Measurements from ENCODE around the gene STAT3. TPM values are rescaled to one million over a fixed set of nuclear protein-coding genes. Genes with fewer than 3 reads are reported as not detected.

STAT3 gene
- total RNA-seq = 327 TPM
- polyA plus RNA-seq (ENCODE audit: insufficient read depth, low read depth, low replicate concordance) = 55.6 TPM
- long read RNA-seq, donor 1, transcript STAT3-205 (1 exons, 1,982 nt) = major isoform, 9 of 11 reads
- long read RNA-seq, donor 1, partial matches to known transcripts = 0 of 11 reads
- long read RNA-seq, donor 1, other reads (novel, unspliced or antisense) = 0 of 11 reads
- long read RNA-seq, donor 2, full-length matches to known transcripts = 13 of 13 reads
- long read RNA-seq, donor 2, partial matches to known transcripts = 0 of 13 reads
- long read RNA-seq, donor 2, other reads (novel, unspliced or antisense) = 0 of 13 reads
- long read RNA-seq, donor 3, full-length matches to known transcripts = 34 of 34 reads
- long read RNA-seq, donor 3, partial matches to known transcripts = 0 of 34 reads
- long read RNA-seq, donor 3, other reads (novel, unspliced or antisense) = 0 of 34 reads
- long read RNA-seq, donor 4, full-length matches to known transcripts = 8 of 8 reads
- long read RNA-seq, donor 4, partial matches to known transcripts = 0 of 8 reads
- long read RNA-seq, donor 4, other reads (novel, unspliced or antisense) = 0 of 8 reads
- long read RNA-seq, donor 5, partial matches to known transcripts = 0 of 2 reads
- long read RNA-seq, donor 5, other reads (novel, unspliced or antisense) = 0 of 2 reads
- long read RNA-seq, donor 6, partial matches to known transcripts = 0 of 1 reads
- long read RNA-seq, donor 6, other reads (novel, unspliced or antisense) = 0 of 1 reads
- long read RNA-seq, donor 7, full-length matches to known transcripts = 108 of 296 reads
- long read RNA-seq, donor 7, partial matches to known transcripts = 67 of 296 reads
- long read RNA-seq, donor 7, other reads (novel, unspliced or antisense) = 121 of 296 reads
- long read RNA-seq, donor 8, full-length matches to known transcripts = 8 of 8 reads
- long read RNA-seq, donor 8, partial matches to known transcripts = 0 of 8 reads
- long read RNA-seq, donor 8, other reads (novel, unspliced or antisense) = 0 of 8 reads
- long read RNA-seq, donor 9, full-length matches to known transcripts = 8 of 8 reads
- long read RNA-seq, donor 9, partial matches to known transcripts = 0 of 8 reads
- long read RNA-seq, donor 9, other reads (novel, unspliced or antisense) = 0 of 8 reads
- long read RNA-seq, donor 10, full-length matches to known transcripts = 10 of 10 reads
- long read RNA-seq, donor 10, partial matches to known transcripts = 0 of 10 reads
- long read RNA-seq, donor 10, other reads (novel, unspliced or antisense) = 0 of 10 reads

DNA sequence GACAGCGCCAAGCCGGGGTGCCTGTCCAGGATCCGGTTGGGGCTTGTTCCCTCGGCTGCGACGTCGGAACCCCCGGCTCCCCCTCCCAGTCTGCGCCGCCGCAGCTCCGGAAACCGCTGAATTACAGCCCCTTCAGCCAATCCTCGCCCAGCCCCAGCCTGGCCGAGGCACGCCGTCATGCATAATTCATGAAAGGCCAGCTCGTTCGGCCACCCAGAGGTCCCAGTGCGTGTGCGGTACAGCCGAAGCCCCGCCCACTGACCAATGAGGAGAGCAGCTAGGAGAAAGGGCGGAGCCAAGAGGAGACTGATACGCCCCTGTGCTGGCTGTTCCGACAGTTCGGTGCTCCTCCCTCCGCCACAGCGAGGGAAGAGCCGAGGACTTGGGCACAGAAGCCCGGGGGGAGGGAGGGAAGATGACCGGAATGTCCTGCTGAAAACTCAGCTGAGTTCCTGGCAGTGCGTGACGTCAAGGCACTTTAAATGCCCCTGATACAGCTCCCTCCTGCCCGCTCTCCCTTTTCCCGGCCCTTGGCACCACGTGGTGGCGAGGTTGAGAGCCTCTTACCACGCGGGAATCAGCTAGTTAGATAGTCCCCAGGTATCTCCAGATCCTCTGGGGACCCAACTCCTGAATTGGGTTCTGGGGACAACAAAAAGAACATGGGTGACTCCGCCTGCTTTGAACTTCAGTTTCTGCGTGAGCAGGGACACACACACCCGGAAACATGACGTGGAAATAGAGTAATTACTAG is at the start of gene STAT3:
TSS of gene STAT3 (minus strand) at position 62 of the 754 bp plus-strand sequence. CDS start 39,926 bp downstream, outside the sequence.
- DNase-seq = peak; percentile 100
- FAIRE-seq = peak; percentile 98
- peak within 1 kb of the TSS; percentile 75 to 91 (median 82) for H3K4me3 ChIP-seq (ENCODE audit: low read length in 3 of 3)
- peak within 1 kb of the TSS; percentile 85 to 98 (median 96) for H3K9ac ChIP-seq (ENCODE audit: low read length in 3 of 3)
- H3K4me1 ChIP-seq (ENCODE audit: control insufficient read depth in 2 of 3, insufficient read depth in 2 of 3, low read depth in 1 of 3, low read length in 3 of 3) = peaks cover 2 to 7% (median 3%) of the 10 kb centered on the region in 3 donors
- H3K27ac ChIP-seq (ENCODE audit: low read depth in 2 of 2, low read length in 2 of 2) = peak within 1 kb of the TSS; percentile 98 to 100
- intact Hi-C loops (cut with DNase I) = no loop called here
- TF ChIP-seq, protein P1, sequence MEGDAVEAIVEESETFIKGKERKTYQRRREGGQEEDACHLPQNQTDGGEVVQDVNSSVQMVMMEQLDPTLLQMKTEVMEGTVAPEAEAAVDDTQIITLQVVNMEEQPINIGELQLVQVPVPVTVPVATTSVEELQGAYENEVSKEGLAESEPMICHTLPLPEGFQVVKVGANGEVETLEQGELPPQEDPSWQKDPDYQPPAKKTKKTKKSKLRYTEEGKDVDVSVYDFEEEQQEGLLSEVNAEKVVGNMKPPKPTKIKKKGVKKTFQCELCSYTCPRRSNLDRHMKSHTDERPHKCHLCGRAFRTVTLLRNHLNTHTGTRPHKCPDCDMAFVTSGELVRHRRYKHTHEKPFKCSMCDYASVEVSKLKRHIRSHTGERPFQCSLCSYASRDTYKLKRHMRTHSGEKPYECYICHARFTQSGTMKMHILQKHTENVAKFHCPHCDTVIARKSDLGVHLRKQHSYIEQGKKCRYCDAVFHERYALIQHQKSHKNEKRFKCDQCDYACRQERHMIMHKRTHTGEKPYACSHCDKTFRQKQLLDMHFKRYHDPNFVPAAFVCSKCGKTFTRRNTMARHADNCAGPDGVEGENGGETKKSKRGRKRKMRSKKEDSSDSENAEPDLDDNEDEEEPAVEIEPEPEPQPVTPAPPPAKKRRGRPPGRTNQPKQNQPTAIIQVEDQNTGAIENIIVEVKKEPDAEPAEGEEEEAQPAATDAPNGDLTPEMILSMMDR (IDR thresholded peaks at IDR 0.05; ENCODE audit: borderline replicate concordance, extremely low read depth, insufficient read depth) = no peak
- no peaks in the 10 kb centered on the region for H3K27me3 ChIP-seq (ENCODE audit: control insufficient read depth, insufficient read depth, low read length)
- no peaks in the 10 kb centered on the region for H3K36me3 ChIP-seq (ENCODE audit: control insufficient read depth in 2 of 3, insufficient read depth in 3 of 3, low read length in 3 of 3)
- no peaks in the 10 kb centered on the region for H3K9me3 ChIP-seq (ENCODE audit: control insufficient read depth in 2 of 3, insufficient read depth in 1 of 3, low read length in 3 of 3)

GRCh38 chr17:42436391-42436790 is 48.1 kb upstream of the STAT3 start:
- intact Hi-C loops (cut with DNase I) = no loop called here
- no peaks in the 10 kb centered on the region for H3K36me3 ChIP-seq (ENCODE audit: control insufficient read depth in 2 of 3, insufficient read depth in 3 of 3, low read length in 3 of 3)
- FAIRE-seq (no peak), DNase-seq (no peak)
- no peaks in the 10 kb centered on the region for H3K4me1 ChIP-seq (ENCODE audit: control insufficient read depth in 2 of 3, insufficient read depth in 2 of 3, low read depth in 1 of 3, low read length in 3 of 3)
- no peak overlapping the region for H3K4me3 ChIP-seq (ENCODE audit: low read length in 3 of 3)
- H3K9me3 ChIP-seq (ENCODE audit: control insufficient read depth in 2 of 3, insufficient read depth in 1 of 3, low read length in 3 of 3) = no peaks in the 10 kb centered on the region
- no peak overlapping the region for H3K27ac ChIP-seq (ENCODE audit: low read depth in 2 of 2, low read length in 2 of 2)
- H3K27me3 ChIP-seq (ENCODE audit: control insufficient read depth, insufficient read depth, low read length) = no peaks in the 10 kb centered on the region
- no peak overlapping the region for H3K9ac ChIP-seq (ENCODE audit: low read length in 3 of 3)
- TF ChIP-seq, protein P1 (IDR thresholded peaks at IDR 0.05; ENCODE audit: borderline replicate concordance, extremely low read depth, insufficient read depth) = no peak

GRCh38 chr17:42431758-42432161 is 43.5 kb upstream of the STAT3 start:
- Histone ChIP-seq H3K36me3 (ENCODE audit: control insufficient read depth in 2 of 3, insufficient read depth in 3 of 3, low read length in 3 of 3) (no peaks in the 10 kb centered on the region), H3K4me1 (ENCODE audit: control insufficient read depth in 2 of 3, insufficient read depth in 2 of 3, low read depth in 1 of 3, low read length in 3 of 3) (peaks cover 0 to 3% (median 0%) of the 10 kb centered on the region in 3 donors), H3K9ac (ENCODE audit: low read length in 3 of 3) (no peak overlapping the region), H3K9me3 (ENCODE audit: control insufficient read depth in 2 of 3, insufficient read depth in 1 of 3, low read length in 3 of 3) (no peaks in the 10 kb centered on the region), H3K4me3 (ENCODE audit: low read length in 3 of 3) (no peak overlapping the region), H3K27me3 (ENCODE audit: control insufficient read depth, insufficient read depth, low read length) (no peaks in the 10 kb centered on the region), H3K27ac (ENCODE audit: low read depth in 2 of 2, low read length in 2 of 2) (no peak overlapping the region)
- FAIRE-seq = no peak
- intact Hi-C loops (cut with DNase I) = no loop called here
- TF ChIP-seq, protein P1 (IDR thresholded peaks at IDR 0.05; ENCODE audit: borderline replicate concordance, extremely low read depth, insufficient read depth) = no peak
- no peak for DNase-seq

All from kidney (tissue), 22 donors.